Vagina (tissue), 2 donors: ENCODE measurements around the gene SMR3B.

Experiments
- CTCF ChIP-seq, 3 experiments: fragments of 450-650 bp in 2 of 3; fragments of 200-600 bp in 1 of 3; sonication (generic) in 1 of 3; IDR thresholded peaks; one replicate each; pipeline ENCODE4 v1.5.1; 2017 to 2019; ENCODE audit warnings: antibody characterized with exemption in 3 of 3, mild to moderate bottlenecking in 2 of 3, moderate library complexity in 2 of 3
- POLR2A ChIP-seq, 2 donors: fragments of 450-650 bp; IDR thresholded peaks; one replicate each; pipeline ENCODE4 v1.6.1; 2017; ENCODE audit warnings: antibody characterized with exemption in 2 of 2, mild to moderate bottlenecking in 2 of 2, moderate library complexity in 2 of 2
- POLR2AphosphoS5 ChIP-seq, 2 donors: sonication (generic); formaldehyde crosslinking; IDR thresholded peaks; one replicate each; pipeline ENCODE4 v1.9.0; 2017; ENCODE audit warnings: antibody characterized with exemption in 2 of 2, mild to moderate bottlenecking in 2 of 2, low read depth in 1 of 2; ENCODE audit not compliant: insufficient read depth in 1 of 2

GRCh38 chr4:70405765-70406164, 22.8 kb downstream of the SMR3B start:
- TF ChIP-seq CTCF (IDR thresholded peaks at IDR 0.05), result no peak
- no peak for TF ChIP-seq POLR2A (IDR thresholded peaks at IDR 0.05)
- no peak for TF ChIP-seq POLR2AphosphoS5 (IDR thresholded peaks at IDR 0.05; ENCODE audit: insufficient read depth in 1 of 2, low read depth in 1 of 2)
